KOPT-K1 (cell line): ENCODE measurements around the gene SALL4.
"Not testable (repeated sequence)": the region's sequence is repeated elsewhere in the genome, so short reads cannot be mapped to it uniquely, and the experiment has no call there.

Source experiments
- H3K27ac ChIP-seq: fragments of 200-600 bp; sonication (generic); 2 replicates; pipeline ENCODE4 v1.5.1; 2016; ENCODE audit warnings: antibody characterized with exemption, mild to moderate bottlenecking, low read depth, low read length; ENCODE audit not compliant: poor library complexity, severe bottlenecking
- H3K36me3 ChIP-seq: fragments of 200-600 bp; sonication (generic); 2 replicates; pipeline ENCODE4 v1.5.1; 2017; ENCODE audit warnings: antibody characterized with exemption, mild to moderate bottlenecking, low read length, moderate library complexity; ENCODE audit not compliant: insufficient read depth
- H3K9me3 ChIP-seq: fragments of 200-600 bp; sonication (generic); 2 replicates; pipeline ENCODE4 v1.5.1; 2017; ENCODE audit warnings: antibody characterized with exemption, low read length, mild to moderate bottlenecking; ENCODE audit not compliant: insufficient read depth, poor library complexity, severe bottlenecking

Gene SALL4

GRCh38 chr20:51802170-51802751 is at the start of gene SALL4:
SALL4 (minus strand) TSS chr20:51802521; CDS start chr20:51802408, 113 bp downstream.
- Histone ChIP-seq H3K36me3 (no peaks in the 10 kb centered on the region), H3K27ac (no peak within 1 kb of the TSS), H3K9me3 (no peaks in the 10 kb centered on the region)

GRCh38 chr20:51848346-51848745 is 46.0 kb upstream of the SALL4 start:
- H3K36me3 ChIP-seq: no peaks in the 10 kb centered on the region
- no peaks in the 10 kb centered on the region for H3K9me3 ChIP-seq
- no peak overlapping the region for H3K27ac ChIP-seq

GRCh38 chr20:51840865-51841264 is 38.5 kb upstream of the SALL4 start:
- Histone ChIP-seq H3K36me3 (no peaks in the 10 kb centered on the region), H3K27ac (no peak overlapping the region), H3K9me3 (no peaks in the 10 kb centered on the region)

- no peaks in the 10 kb centered on the region for H3K9me3 ChIP-seq
- no peak overlapping the region for H3K27ac ChIP-seq
- H3K36me3 ChIP-seq: no peaks in the 10 kb centered on the region
Observed at GRCh38 chr20:51837876-51838420, 35.6 kb upstream of the SALL4 start.

GRCh38 chr20:51837436-51837835 is 35.1 kb upstream of the SALL4 start:
- H3K27ac ChIP-seq: no peak overlapping the region
- H3K9me3 ChIP-seq: no peaks in the 10 kb centered on the region
- no peaks in the 10 kb centered on the region for H3K36me3 ChIP-seq

- Histone ChIP-seq H3K36me3 (no peaks in the 10 kb centered on the region), H3K27ac (no peak overlapping the region), H3K9me3 (no peaks in the 10 kb centered on the region)
Observed at GRCh38 chr20:51833326-51833725, 31.0 kb upstream of the SALL4 start.

GRCh38 chr20:51832276-51832675 is 30.0 kb upstream of the SALL4 start:
- H3K27ac ChIP-seq: no peak overlapping the region
- no peaks in the 10 kb centered on the region for H3K36me3 ChIP-seq
- H3K9me3 ChIP-seq: no peaks in the 10 kb centered on the region

GRCh38 chr20:51831866-51832265 is 29.5 kb upstream of the SALL4 start:
- Histone ChIP-seq H3K36me3 (no peaks in the 10 kb centered on the region), H3K9me3 (no peaks in the 10 kb centered on the region), H3K27ac (no peak overlapping the region)

GRCh38 chr20:51830538-51830937 is 28.2 kb upstream of the SALL4 start:
- Histone ChIP-seq H3K27ac (no peak overlapping the region), H3K9me3 (no peaks in the 10 kb centered on the region), H3K36me3 (no peaks in the 10 kb centered on the region)

GRCh38 chr20:51828762-51829161 is 26.4 kb upstream of the SALL4 start:
- H3K36me3 ChIP-seq: no peaks in the 10 kb centered on the region
- no peak overlapping the region for H3K27ac ChIP-seq
- no peaks in the 10 kb centered on the region for H3K9me3 ChIP-seq

GRCh38 chr20:51826372-51826771 is 24.1 kb upstream of the SALL4 start:
- Histone ChIP-seq H3K9me3 (no peaks in the 10 kb centered on the region), H3K27ac (no peak overlapping the region), H3K36me3 (no peaks in the 10 kb centered on the region)

- no peaks in the 10 kb centered on the region for H3K9me3 ChIP-seq
- no peak overlapping the region for H3K27ac ChIP-seq
- H3K36me3 ChIP-seq: no peaks in the 10 kb centered on the region
Observed at GRCh38 chr20:51818479-51819008, 16.2 kb upstream of the SALL4 start.

GRCh38 chr20:51816856-51817255 is 14.5 kb upstream of the SALL4 start:
- H3K36me3 ChIP-seq, H3K9me3 ChIP-seq: not testable (repeated sequence)

GRCh38 chr20:51815383-51816076 is 13.2 kb upstream of the SALL4 start:
- H3K36me3 ChIP-seq: no peaks in the 10 kb centered on the region
- no peaks in the 10 kb centered on the region for H3K9me3 ChIP-seq
- no peak overlapping the region for H3K27ac ChIP-seq

More at GRCh38 chr20:51816856-51817255, 14.5 kb upstream of the SALL4 start:
- H3K27ac ChIP-seq: not testable (repeated sequence)

GRCh38 chr20:51812861-51813260 is 10.5 kb upstream of the SALL4 start:
- Histone ChIP-seq H3K9me3 (no peaks in the 10 kb centered on the region), H3K27ac (no peak overlapping the region), H3K36me3 (no peaks in the 10 kb centered on the region)
